HG02943 (cell line): ENCODE measurements around the gene CHMP4A.

Experiments
- ATAC-seq: cut with Tn5 transposase; IDR thresholded peaks from one replicate; pipeline ENCODE4 v1.9.1; 2021; ENCODE audit warnings: mild to moderate bottlenecking, low read depth, moderate library complexity; ENCODE audit not compliant: unreplicated experiment

The CHMP4A gene

GRCh38 chr14:24159777-24160498 is 53.4 kb downstream of the CHMP4A start:
- no peak for ATAC-seq
